Measurements from ENCODE around the gene TMPRSS6. TPM values are rescaled to one million over a fixed set of nuclear protein-coding genes. Genes with fewer than 3 reads are reported as not detected.

TMPRSS6 gene
- total and polyA plus RNA-seq, 2 donors (not counting 1 experiment from before 2014, with no cell fraction given): 0.03 TPM; not detected in 1

GRCh38 chr22:37154925-37155712 lies 45.6 kb upstream of the TMPRSS6 start:
- Histone ChIP-seq H3K36me3 (replicated peaks in 1 of 2; ENCODE audit: control extremely low read depth in 1 of 2, control insufficient read depth in 1 of 2, extremely low read depth in 1 of 2, insufficient read depth in 2 of 2, low read length in 1 of 2) (no peaks in the 10 kb centered on the region), H3K4me2 (replicated peaks; ENCODE audit: low read depth, low read length, poor library complexity, severe bottlenecking) (no peak overlapping the region), H3K27me3 (replicated peaks in 1 of 4; ENCODE audit: control extremely low read depth in 1 of 4, control insufficient read depth in 3 of 4, insufficient read depth in 4 of 4, low read length in 3 of 4) (no peaks in the 10 kb centered on the region), H3K9ac (ENCODE audit: low read length) (no peak overlapping the region), H3K4me1 (ENCODE audit: control insufficient read depth in 2 of 2, insufficient read depth in 2 of 2, low read length in 2 of 2) (peaks cover 0 to 1% of the 10 kb centered on the region in 2 donors), H3K79me2 (ENCODE audit: control insufficient read depth, insufficient read depth, low read length) (no peaks in the 10 kb centered on the region), H3K27ac (ENCODE audit: low read length in 2 of 2) (no peak overlapping the region), H3K4me3 (ENCODE audit: control extremely low read depth in 1 of 5, extremely low read depth in 1 of 5, insufficient read depth in 1 of 5, low read depth in 2 of 5, low read length in 4 of 5) (no peak overlapping the region), H4K20me1 (ENCODE audit: control insufficient read depth, insufficient read depth, low read length, poor library complexity, severe bottlenecking) (no peaks in the 10 kb centered on the region), H2AFZ (ENCODE audit: insufficient read depth, low read depth, low read length, poor library complexity, severe bottlenecking) (no peak overlapping the region), H3K9me3 (ENCODE audit: control extremely low read depth in 1 of 3, control insufficient read depth in 2 of 3, insufficient read depth in 1 of 3, low read length in 2 of 3) (peaks cover 0 to 2% (median 0%) of the 10 kb centered on the region in 3 donors)
- no peak for DNase-seq
- intact Hi-C loops (cut with micrococcal nuclease): no loop called here
- Mint-ChIP-seq H3K9me3 (ENCODE audit: insufficient read depth) (peaks cover 3% of the 10 kb centered on the region), H3K4me1 (peaks cover 4% of the 10 kb centered on the region), H3K4me3 (no peak overlapping the region), H3K27ac (no peak overlapping the region), H3K27me3 (peaks cover 8% of the 10 kb centered on the region)
- TF ChIP-seq CTCF (IDR thresholded peaks at IDR 0.05) (no peak), EZH2 (IDR thresholded peaks at IDR 0.05; ENCODE audit: borderline replicate concordance, insufficient read depth, low read depth, low read length, poor library complexity, severe bottlenecking) (no peak)
- POLR2A ChIA-PET: interaction anchor here (0.6 kb wide), 1 partner anchor 566 kb away, joined by 3 read pairs; no protein-coding TSS in a partner anchor
- ATAC-seq (ENCODE audit: low read depth): no peak
- 66% methylated on average over 7 of the region's 7 CpGs for WGBS (ENCODE audit: insufficient coverage)
- CTCF ChIA-PET: interaction anchor here (1.9 kb wide), 1 partner anchor 10 kb away, joined by 8 read pairs; no protein-coding TSS in a partner anchor

GRCh38 chr22:37153901-37154300 lies 44.4 kb upstream of the TMPRSS6 start:
- Histone ChIP-seq H3K36me3 (replicated peaks in 1 of 2; ENCODE audit: control extremely low read depth in 1 of 2, control insufficient read depth in 1 of 2, extremely low read depth in 1 of 2, insufficient read depth in 2 of 2, low read length in 1 of 2) (no peaks in the 10 kb centered on the region), H3K27me3 (replicated peaks in 1 of 4; ENCODE audit: control extremely low read depth in 1 of 4, control insufficient read depth in 3 of 4, insufficient read depth in 4 of 4, low read length in 3 of 4) (no peaks in the 10 kb centered on the region), H4K20me1 (ENCODE audit: control insufficient read depth, insufficient read depth, low read length, poor library complexity, severe bottlenecking) (no peaks in the 10 kb centered on the region), H3K9ac (ENCODE audit: low read length) (no peak overlapping the region), H2AFZ (ENCODE audit: insufficient read depth, low read depth, low read length, poor library complexity, severe bottlenecking) (no peak overlapping the region), H3K9me3 (ENCODE audit: control extremely low read depth in 1 of 3, control insufficient read depth in 2 of 3, insufficient read depth in 1 of 3, low read length in 2 of 3) (peaks cover 0 to 2% (median 0%) of the 10 kb centered on the region in 3 donors), H3K79me2 (ENCODE audit: control insufficient read depth, insufficient read depth, low read length) (no peaks in the 10 kb centered on the region), H3K4me2 (replicated peaks; ENCODE audit: low read depth, low read length, poor library complexity, severe bottlenecking) (no peak overlapping the region), H3K4me1 (ENCODE audit: control insufficient read depth in 2 of 2, insufficient read depth in 2 of 2, low read length in 2 of 2) (peaks cover 0 to 12% of the 10 kb centered on the region in 2 donors), H3K4me3 (ENCODE audit: control extremely low read depth in 1 of 5, extremely low read depth in 1 of 5, insufficient read depth in 1 of 5, low read depth in 2 of 5, low read length in 4 of 5) (no peak overlapping the region), H3K27ac (ENCODE audit: low read length in 2 of 2) (no peak overlapping the region)
- no peak overlapping the region for H3K27ac Mint-ChIP-seq
- H3K27me3 Mint-ChIP-seq: peaks cover 8% of the 10 kb centered on the region
- ChIA-PET CTCF (interaction anchor here (2.6 kb wide), 1 partner anchor 9 kb away, joined by 7 read pairs; no protein-coding TSS in a partner anchor), POLR2A (no interaction called here)
- TF ChIP-seq CTCF (IDR thresholded peaks at IDR 0.05) (no peak), EZH2 (IDR thresholded peaks at IDR 0.05; ENCODE audit: borderline replicate concordance, insufficient read depth, low read depth, low read length, poor library complexity, severe bottlenecking) (no peak)
- 100% methylated on average over 1 of the region's 6 CpGs for WGBS (ENCODE audit: insufficient coverage)
- ATAC-seq (ENCODE audit: low read depth) (no peak), DNase-seq (no peak)
- H3K4me3 Mint-ChIP-seq: no peak overlapping the region
- intact Hi-C loops (cut with micrococcal nuclease): no loop called here
- H3K9me3 Mint-ChIP-seq (ENCODE audit: insufficient read depth): peaks cover 3% of the 10 kb centered on the region
- H3K4me1 Mint-ChIP-seq: peaks cover 12% of the 10 kb centered on the region
